ENCODE data around the gene TLCD3B.

DNA sequence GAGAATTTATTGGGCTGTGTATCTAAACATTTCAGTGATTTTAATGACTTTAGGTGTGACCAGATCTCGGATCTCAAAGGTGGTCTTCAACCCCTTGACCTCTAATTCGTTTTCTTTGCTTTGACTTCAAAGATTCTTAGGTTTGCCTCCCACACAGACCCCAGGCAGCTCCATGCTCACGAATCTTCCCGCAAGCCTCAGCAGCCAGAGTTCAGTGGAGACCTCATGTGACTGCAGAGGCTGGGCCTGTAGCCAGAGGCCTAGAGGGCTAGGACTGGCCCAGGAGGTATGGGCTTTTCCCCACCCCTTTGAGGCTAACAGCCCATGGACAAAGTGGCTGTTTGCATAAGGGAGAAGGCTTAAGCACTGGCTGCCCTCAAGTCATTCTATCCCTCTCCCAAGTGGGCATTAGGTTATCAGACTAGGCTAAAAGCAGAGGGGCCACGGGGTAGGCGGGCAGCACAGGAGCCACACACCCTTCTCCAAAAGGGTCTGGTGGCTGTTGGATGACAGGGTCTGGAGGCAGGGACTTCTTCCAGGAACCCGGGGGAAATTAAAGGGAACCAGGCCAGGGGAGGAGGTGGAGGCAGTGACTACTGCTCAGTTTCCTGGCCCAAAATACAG, 38.6 kb downstream of the TLCD3B start:
- TF ChIP-seq, protein P1, sequence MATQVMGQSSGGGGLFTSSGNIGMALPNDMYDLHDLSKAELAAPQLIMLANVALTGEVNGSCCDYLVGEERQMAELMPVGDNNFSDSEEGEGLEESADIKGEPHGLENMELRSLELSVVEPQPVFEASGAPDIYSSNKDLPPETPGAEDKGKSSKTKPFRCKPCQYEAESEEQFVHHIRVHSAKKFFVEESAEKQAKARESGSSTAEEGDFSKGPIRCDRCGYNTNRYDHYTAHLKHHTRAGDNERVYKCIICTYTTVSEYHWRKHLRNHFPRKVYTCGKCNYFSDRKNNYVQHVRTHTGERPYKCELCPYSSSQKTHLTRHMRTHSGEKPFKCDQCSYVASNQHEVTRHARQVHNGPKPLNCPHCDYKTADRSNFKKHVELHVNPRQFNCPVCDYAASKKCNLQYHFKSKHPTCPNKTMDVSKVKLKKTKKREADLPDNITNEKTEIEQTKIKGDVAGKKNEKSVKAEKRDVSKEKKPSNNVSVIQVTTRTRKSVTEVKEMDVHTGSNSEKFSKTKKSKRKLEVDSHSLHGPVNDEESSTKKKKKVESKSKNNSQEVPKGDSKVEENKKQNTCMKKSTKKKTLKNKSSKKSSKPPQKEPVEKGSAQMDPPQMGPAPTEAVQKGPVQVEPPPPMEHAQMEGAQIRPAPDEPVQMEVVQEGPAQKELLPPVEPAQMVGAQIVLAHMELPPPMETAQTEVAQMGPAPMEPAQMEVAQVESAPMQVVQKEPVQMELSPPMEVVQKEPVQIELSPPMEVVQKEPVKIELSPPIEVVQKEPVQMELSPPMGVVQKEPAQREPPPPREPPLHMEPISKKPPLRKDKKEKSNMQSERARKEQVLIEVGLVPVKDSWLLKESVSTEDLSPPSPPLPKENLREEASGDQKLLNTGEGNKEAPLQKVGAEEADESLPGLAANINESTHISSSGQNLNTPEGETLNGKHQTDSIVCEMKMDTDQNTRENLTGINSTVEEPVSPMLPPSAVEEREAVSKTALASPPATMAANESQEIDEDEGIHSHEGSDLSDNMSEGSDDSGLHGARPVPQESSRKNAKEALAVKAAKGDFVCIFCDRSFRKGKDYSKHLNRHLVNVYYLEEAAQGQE (IDR thresholded peaks at IDR 0.05; ENCODE audit: borderline replicate concordance): no peak
- no peak for TF ChIP-seq EP300 (conservative IDR thresholded peaks at IDR 0.05; ENCODE audit: poor library complexity, severe bottlenecking)
- TF ChIP-seq, protein P2, sequence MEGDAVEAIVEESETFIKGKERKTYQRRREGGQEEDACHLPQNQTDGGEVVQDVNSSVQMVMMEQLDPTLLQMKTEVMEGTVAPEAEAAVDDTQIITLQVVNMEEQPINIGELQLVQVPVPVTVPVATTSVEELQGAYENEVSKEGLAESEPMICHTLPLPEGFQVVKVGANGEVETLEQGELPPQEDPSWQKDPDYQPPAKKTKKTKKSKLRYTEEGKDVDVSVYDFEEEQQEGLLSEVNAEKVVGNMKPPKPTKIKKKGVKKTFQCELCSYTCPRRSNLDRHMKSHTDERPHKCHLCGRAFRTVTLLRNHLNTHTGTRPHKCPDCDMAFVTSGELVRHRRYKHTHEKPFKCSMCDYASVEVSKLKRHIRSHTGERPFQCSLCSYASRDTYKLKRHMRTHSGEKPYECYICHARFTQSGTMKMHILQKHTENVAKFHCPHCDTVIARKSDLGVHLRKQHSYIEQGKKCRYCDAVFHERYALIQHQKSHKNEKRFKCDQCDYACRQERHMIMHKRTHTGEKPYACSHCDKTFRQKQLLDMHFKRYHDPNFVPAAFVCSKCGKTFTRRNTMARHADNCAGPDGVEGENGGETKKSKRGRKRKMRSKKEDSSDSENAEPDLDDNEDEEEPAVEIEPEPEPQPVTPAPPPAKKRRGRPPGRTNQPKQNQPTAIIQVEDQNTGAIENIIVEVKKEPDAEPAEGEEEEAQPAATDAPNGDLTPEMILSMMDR (IDR thresholded peaks at IDR 0.05; ENCODE audit: poor library complexity, severe bottlenecking): no peak
- TF ChIP-seq TAF1 (IDR thresholded peaks at IDR 0.05; ENCODE audit: low read depth): no peak
- TF ChIP-seq POLR2AphosphoS5 (IDR thresholded peaks at IDR 0.05): no peak
- TF ChIP-seq MXI1 (conservative IDR thresholded peaks at IDR 0.05; ENCODE audit: poor library complexity, severe bottlenecking): no peak

Data from neural cell (in vitro differentiated cells).